HepG2 (cell line): ENCODE data around the gene PLIN5. TPM values are rescaled to one million over a fixed set of nuclear protein-coding genes. Genes with fewer than 3 reads are reported as not detected.
A peak's percentile ranks its signal among the peaks of the same experiment; 100 is the strongest.

Experiments used
- ATF7 ChIP-seq, 2 experiments: fragments of 450-650 bp in 1 of 2; sonication (generic) in 1 of 2; formaldehyde crosslinking in 1 of 2; IDR thresholded peaks; 2 replicates each; pipeline versions ENCODE4 v1.4.0 to v1.6.1; 2016 to 2020; ENCODE audit warnings: antibody characterized with exemption in 1 of 2, mild to moderate bottlenecking in 1 of 2, missing genetic modification reagents in 1 of 2
- CHD4 ChIP-seq: fragments of 200-600 bp; sonication (generic); IDR thresholded peaks from 2 replicates; pipeline ENCODE4 v1.7.0; 2017; ENCODE audit warnings: mild to moderate bottlenecking, low read length, borderline replicate concordance
- IRF1 ChIP-seq: sonication (generic); formaldehyde crosslinking; IDR thresholded peaks from 2 replicates; pipeline ENCODE4 v1.4.0; 2020; ENCODE audit warnings: low read depth, mild to moderate bottlenecking, missing genetic modification reagents
- IRF2 ChIP-seq: IDR thresholded peaks from 2 replicates; pipeline ENCODE4 v1.6.1; 2018; ENCODE audit warnings: missing genetic modification reagents, missing compliant biosample characterization
- ISX ChIP-seq: sonication (generic); formaldehyde crosslinking; conservative IDR thresholded peaks from 2 replicates; pipeline ENCODE4 v1.5.0; 2020; ENCODE audit warnings: missing genetic modification reagents
- MAF1 ChIP-seq: sonication (generic); formaldehyde crosslinking; IDR thresholded peaks from 2 replicates; pipeline ENCODE4 v1.5.0; 2020; ENCODE audit warnings: missing genetic modification reagents, borderline replicate concordance
- NR2F2 ChIP-seq: IDR thresholded peaks from 2 replicates; pipeline ENCODE4 v1.6.1; 2012; ENCODE audit warnings: low read depth, inconsistent platforms, borderline replicate concordance
- SCMH1 ChIP-seq: sonication (generic); formaldehyde crosslinking; IDR thresholded peaks from 2 replicates; pipeline ENCODE4 v1.9.0; 2021; ENCODE audit warnings: missing genetic modification reagents, mild to moderate bottlenecking, borderline replicate concordance
- SMC3 ChIP-seq: IDR thresholded peaks from 2 replicates; pipeline ENCODE4 v1.6.1; 2011; ENCODE audit warnings: low read length, improper control_type of control experiment
- STAG1 ChIP-seq: sonication (generic); formaldehyde crosslinking; IDR thresholded peaks from 2 replicates; pipeline ENCODE4 v1.4.0; 2020; ENCODE audit warnings: missing genetic modification reagents
- TP53 ChIP-seq: sonication (generic); formaldehyde crosslinking; conservative IDR thresholded peaks from 2 replicates; pipeline ENCODE4 v1.4.0; 2020; ENCODE audit warnings: missing genetic modification reagents
- ZBTB1 ChIP-seq: sonication (generic); formaldehyde crosslinking; IDR thresholded peaks from 2 replicates; pipeline ENCODE4 v1.4.0; 2020; ENCODE audit warnings: missing genetic modification reagents, borderline replicate concordance
- ZBTB25 ChIP-seq: IDR thresholded peaks from 2 replicates; pipeline ENCODE4 v1.6.1; 2018; ENCODE audit warnings: missing genetic modification reagents
- ZFP36L2 ChIP-seq: sonication (generic); formaldehyde crosslinking; IDR thresholded peaks from 2 replicates; pipeline ENCODE4 v1.4.0; 2020; ENCODE audit warnings: missing genetic modification reagents
- ZNF274 ChIP-seq: sonication (generic); formaldehyde crosslinking; IDR thresholded peaks from 2 replicates; pipeline ENCODE4 v1.5.1; 2020; ENCODE audit warnings: mild to moderate bottlenecking, missing genetic modification reagents
- ZNF768 ChIP-seq: sonication (generic); formaldehyde crosslinking; IDR thresholded peaks from 2 replicates; pipeline ENCODE4 v1.4.0; 2020; ENCODE audit warnings: missing genetic modification reagents
- polyA plus RNA-seq, 8 experiments: library from polyadenylated mRNA; depleted of rRNA in 3 of 8; stranded (reverse) in 7 of 8; unstranded in 1 of 8; fragments of >200 nt; fragmentation: Illumina TruSeq in 4 of 8; extraction: Trizol in 4 of 8; gene quantifications; 2 replicates each; pipeline versions ENCODE4 v1.2.1 to v1.2.3, GENCODE V29; 2011 to 2016; ENCODE audit warnings: low read depth in 4 of 8, missing spikeins in 1 of 8, mixed read lengths in 1 of 8; ENCODE audit not compliant: insufficient read depth in 1 of 8
- total RNA-seq, 5 experiments: library from RNA; depleted of rRNA; stranded (reverse); fragments of >200 nt; fragmentation: Illumina TruSeq; extraction: Trizol; gene quantifications; 2 replicates each; pipeline ENCODE4 v1.2.3, GENCODE V29; 2016; ENCODE audit warnings: low read depth in 1 of 5
- TF ChIP-seq, protein P1 (sequence below): IDR thresholded peaks from 2 replicates; pipeline ENCODE4 v1.6.1; 2016; ENCODE audit warnings: control low read depth
- TF ChIP-seq, protein P2 (sequence below): sonication (generic); formaldehyde crosslinking; IDR thresholded peaks from 2 replicates; pipeline ENCODE4 v1.8.1; 2023; ENCODE audit warnings: mild to moderate bottlenecking, missing genetic modification reagents, borderline replicate concordance
- TF ChIP-seq, protein P3 (sequence below): sonication (generic); formaldehyde crosslinking; IDR thresholded peaks from 2 replicates; pipeline ENCODE4 v1.8.1; 2022; ENCODE audit warnings: low read depth, mild to moderate bottlenecking, missing genetic modification reagents
- TF ChIP-seq, protein P4 (sequence below): sonication (generic); formaldehyde crosslinking; IDR thresholded peaks from 2 replicates; pipeline ENCODE4; 2020; ENCODE audit warnings: missing genetic modification reagents, mild to moderate bottlenecking, borderline replicate concordance

PLIN5 gene
- total and polyA plus RNA-seq, 2 of the 13 experiments (the other 11 are each of a cell fraction or from before 2014, with no cell fraction given), result 1.8 to 4.8 TPM

DNA sequence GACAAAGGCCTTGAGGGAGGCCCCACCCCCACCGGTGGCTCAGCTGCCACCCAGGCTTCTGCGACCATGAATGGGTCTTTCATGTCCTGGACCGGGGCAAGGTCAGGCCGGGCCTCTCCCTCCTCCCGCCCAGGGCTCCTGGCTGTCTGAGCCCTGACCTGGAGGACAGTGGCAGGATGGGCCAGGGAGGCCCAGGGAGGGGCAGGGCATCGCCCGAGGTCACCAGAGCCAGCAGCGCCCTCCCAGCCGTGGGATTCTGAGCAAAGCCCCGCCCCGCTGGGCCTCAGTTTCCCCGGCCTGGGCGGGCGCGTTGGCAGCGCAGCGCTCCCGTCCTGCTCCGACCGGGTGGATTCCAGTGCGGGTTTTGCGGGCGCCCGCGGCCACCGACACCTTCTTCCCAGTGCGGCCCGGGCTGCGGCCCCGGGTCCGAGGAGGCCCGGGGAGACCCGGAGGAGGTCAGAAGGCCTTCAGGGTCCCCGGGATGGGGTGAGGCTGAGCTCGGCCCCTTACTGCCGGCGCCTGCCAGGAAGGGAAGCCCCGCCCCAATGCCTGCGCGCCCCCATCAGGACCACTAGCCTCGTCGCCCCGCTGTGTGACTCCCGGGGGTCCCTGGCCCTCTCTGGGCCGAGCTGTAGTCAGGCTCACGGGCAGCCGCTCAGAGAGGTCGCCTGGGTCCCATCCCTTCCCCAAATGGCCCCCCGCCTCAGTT, 49.1 kb upstream of the PLIN5 start (continued):
- peak; percentile 82; the same call in 1 of the 2 replicates for TF ChIP-seq TP53
- no peak; the same call in 1 of the 2 replicates for TF ChIP-seq ZBTB25 (CRISPR knock-in tag)
- no peak for TF ChIP-seq ATF7 (IDR thresholded peaks at IDR 0.05)
- TF ChIP-seq ATF7 (CRISPR knock-in tag; IDR thresholded peaks at IDR 0.05), result no peak
- TF ChIP-seq, protein P1, sequence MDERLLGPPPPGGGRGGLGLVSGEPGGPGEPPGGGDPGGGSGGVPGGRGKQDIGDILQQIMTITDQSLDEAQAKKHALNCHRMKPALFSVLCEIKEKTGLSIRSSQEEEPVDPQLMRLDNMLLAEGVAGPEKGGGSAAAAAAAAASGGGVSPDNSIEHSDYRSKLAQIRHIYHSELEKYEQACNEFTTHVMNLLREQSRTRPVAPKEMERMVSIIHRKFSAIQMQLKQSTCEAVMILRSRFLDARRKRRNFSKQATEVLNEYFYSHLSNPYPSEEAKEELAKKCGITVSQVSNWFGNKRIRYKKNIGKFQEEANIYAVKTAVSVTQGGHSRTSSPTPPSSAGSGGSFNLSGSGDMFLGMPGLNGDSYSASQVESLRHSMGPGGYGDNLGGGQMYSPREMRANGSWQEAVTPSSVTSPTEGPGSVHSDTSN (CRISPR knock-in tag), result no peak
- TF ChIP-seq NR2F2, result peak; percentile 92
- TF ChIP-seq ZFP36L2, result no peak
- TF ChIP-seq, protein P2, sequence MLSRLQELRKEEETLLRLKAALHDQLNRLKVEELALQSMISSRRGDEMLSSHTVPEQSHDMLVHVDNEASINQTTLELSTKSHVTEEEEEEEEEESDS (CRISPR knock-in tag), result no peak
- TF ChIP-seq MAF1 (CRISPR knock-in tag), result 0 out of 2 replicates have a peak, but pooled peaks have one; percentile 69
- peak; percentile 100 for TF ChIP-seq ZNF768 (CRISPR knock-in tag)
- TF ChIP-seq IRF2, result peak; percentile 76; the same call in 1 of the 2 replicates
- TF ChIP-seq, protein P3, sequence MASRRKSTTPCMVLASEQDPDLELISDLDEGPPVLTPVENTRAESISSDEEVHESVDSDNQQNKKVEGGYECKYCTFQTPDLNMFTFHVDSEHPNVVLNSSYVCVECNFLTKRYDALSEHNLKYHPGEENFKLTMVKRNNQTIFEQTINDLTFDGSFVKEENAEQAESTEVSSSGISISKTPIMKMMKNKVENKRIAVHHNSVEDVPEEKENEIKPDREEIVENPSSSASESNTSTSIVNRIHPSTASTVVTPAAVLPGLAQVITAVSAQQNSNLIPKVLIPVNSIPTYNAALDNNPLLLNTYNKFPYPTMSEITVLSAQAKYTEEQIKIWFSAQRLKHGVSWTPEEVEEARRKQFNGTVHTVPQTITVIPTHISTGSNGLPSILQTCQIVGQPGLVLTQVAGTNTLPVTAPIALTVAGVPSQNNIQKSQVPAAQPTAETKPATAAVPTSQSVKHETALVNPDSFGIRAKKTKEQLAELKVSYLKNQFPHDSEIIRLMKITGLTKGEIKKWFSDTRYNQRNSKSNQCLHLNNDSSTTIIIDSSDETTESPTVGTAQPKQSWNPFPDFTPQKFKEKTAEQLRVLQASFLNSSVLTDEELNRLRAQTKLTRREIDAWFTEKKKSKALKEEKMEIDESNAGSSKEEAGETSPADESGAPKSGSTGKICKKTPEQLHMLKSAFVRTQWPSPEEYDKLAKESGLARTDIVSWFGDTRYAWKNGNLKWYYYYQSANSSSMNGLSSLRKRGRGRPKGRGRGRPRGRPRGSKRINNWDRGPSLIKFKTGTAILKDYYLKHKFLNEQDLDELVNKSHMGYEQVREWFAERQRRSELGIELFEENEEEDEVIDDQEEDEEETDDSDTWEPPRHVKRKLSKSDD (CRISPR knock-in tag), result peak; percentile 67; the same call in 1 of the 2 replicates
- TF ChIP-seq, protein P4, sequence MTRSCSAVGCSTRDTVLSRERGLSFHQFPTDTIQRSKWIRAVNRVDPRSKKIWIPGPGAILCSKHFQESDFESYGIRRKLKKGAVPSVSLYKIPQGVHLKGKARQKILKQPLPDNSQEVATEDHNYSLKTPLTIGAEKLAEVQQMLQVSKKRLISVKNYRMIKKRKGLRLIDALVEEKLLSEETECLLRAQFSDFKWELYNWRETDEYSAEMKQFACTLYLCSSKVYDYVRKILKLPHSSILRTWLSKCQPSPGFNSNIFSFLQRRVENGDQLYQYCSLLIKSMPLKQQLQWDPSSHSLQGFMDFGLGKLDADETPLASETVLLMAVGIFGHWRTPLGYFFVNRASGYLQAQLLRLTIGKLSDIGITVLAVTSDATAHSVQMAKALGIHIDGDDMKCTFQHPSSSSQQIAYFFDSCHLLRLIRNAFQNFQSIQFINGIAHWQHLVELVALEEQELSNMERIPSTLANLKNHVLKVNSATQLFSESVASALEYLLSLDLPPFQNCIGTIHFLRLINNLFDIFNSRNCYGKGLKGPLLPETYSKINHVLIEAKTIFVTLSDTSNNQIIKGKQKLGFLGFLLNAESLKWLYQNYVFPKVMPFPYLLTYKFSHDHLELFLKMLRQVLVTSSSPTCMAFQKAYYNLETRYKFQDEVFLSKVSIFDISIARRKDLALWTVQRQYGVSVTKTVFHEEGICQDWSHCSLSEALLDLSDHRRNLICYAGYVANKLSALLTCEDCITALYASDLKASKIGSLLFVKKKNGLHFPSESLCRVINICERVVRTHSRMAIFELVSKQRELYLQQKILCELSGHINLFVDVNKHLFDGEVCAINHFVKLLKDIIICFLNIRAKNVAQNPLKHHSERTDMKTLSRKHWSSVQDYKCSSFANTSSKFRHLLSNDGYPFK (CRISPR knock-in tag), result peak; percentile 96
- TF ChIP-seq ZNF274, result no peak
- no peak; the same call in 1 of the 2 replicates for TF ChIP-seq CHD4
- no peak for TF ChIP-seq ISX
- TF ChIP-seq IRF1, result no peak
- no peak for TF ChIP-seq SMC3
- TF ChIP-seq ZBTB1 (CRISPR knock-in tag), result no peak
- TF ChIP-seq STAG1 (CRISPR knock-in tag), result no peak; the same call in 1 of the 2 replicates
- TF ChIP-seq SCMH1, result no peak
